DOHH2 (cell line): ENCODE results near the gene RARG.
A peak's percentile ranks its signal among the peaks of the same experiment; 100 is the strongest.
"Not testable (repeated sequence)": the region's sequence is repeated elsewhere in the genome, so short reads cannot be mapped to it uniquely, and the experiment has no call there.

Experiments
- H3F3A ChIP-seq: fragments of 200-600 bp; sonication (generic), shearing (Covaris generic); 2 replicates; pipeline ENCODE4 v1.6.0; 2016; ENCODE audit warnings: antibody characterized with exemption, mild to moderate bottlenecking; ENCODE audit not compliant: control insufficient read depth, insufficient read depth
- H3K27ac ChIP-seq: fragments of 200-600 bp; sonication (generic); 2 replicates; pipeline ENCODE4 v1.5.1; 2014; ENCODE audit warnings: low read depth, mild to moderate bottlenecking, low read length, moderate library complexity
- H3K27me3 ChIP-seq: fragments of 200-600 bp; sonication (generic); 2 replicates; pipeline ENCODE4 v1.6.1; 2014; ENCODE audit warnings: mild to moderate bottlenecking, low read length, mixed read lengths; ENCODE audit not compliant: control insufficient read depth
- H3K36me3 ChIP-seq: fragments of 200-600 bp; sonication (generic); 2 replicates; pipeline ENCODE4 v1.6.1; 2014; ENCODE audit warnings: mild to moderate bottlenecking, low read length, moderate library complexity, mixed read lengths; ENCODE audit not compliant: control insufficient read depth
- H3K4me1 ChIP-seq: fragments of 200-600 bp; sonication (generic); 2 replicates; pipeline ENCODE4 v1.6.1; 2014; ENCODE audit warnings: mild to moderate bottlenecking, low read length, mixed read lengths; ENCODE audit not compliant: control insufficient read depth
- H3K4me2 ChIP-seq: fragments of 200-600 bp; sonication (generic); 2 replicates; pipeline ENCODE4 v1.6.0; 2014; ENCODE audit warnings: mild to moderate bottlenecking, low read length, moderate library complexity
- H3K4me3 ChIP-seq: fragments of 200-600 bp; sonication (generic); 2 replicates; pipeline ENCODE4 v1.5.1; 2014; ENCODE audit warnings: mild to moderate bottlenecking, low read length, mixed read lengths
- H3K79me2 ChIP-seq: fragments of 200-600 bp; sonication (generic); 2 replicates; pipeline ENCODE4 v1.6.1; 2014; ENCODE audit warnings: mild to moderate bottlenecking, low read length, mixed read lengths; ENCODE audit not compliant: control insufficient read depth
- H3K9me2 ChIP-seq: fragments of 200-600 bp; sonication (generic); replicated peaks from 2 replicates; pipeline ENCODE4 v1.6.1; 2014; ENCODE audit warnings: mild to moderate bottlenecking, low read length, mixed read lengths; ENCODE audit not compliant: control insufficient read depth
- H3K9me3 ChIP-seq: fragments of 200-600 bp; sonication (generic); 2 replicates; pipeline ENCODE4 v1.6.1; 2014; ENCODE audit warnings: antibody characterized with exemption, low read length, mixed read lengths; ENCODE audit not compliant: control insufficient read depth, insufficient read depth
- H4K20me1 ChIP-seq: fragments of 200-600 bp; sonication (generic); 2 replicates; pipeline ENCODE4 v1.6.0; 2014; ENCODE audit warnings: low read depth, mild to moderate bottlenecking, antibody characterized with exemption, low read length, moderate library complexity; ENCODE audit not compliant: control insufficient read depth, insufficient read depth
- EZH2phosphoT487 ChIP-seq: fragments of 200-600 bp; sonication (generic); IDR thresholded peaks from 2 replicates; pipeline ENCODE4 v1.6.1; 2017; ENCODE audit warnings: borderline replicate concordance, mild to moderate bottlenecking, antibody characterized with exemption, low read length, moderate library complexity, mixed read lengths
- TF ChIP-seq, protein P1 (sequence below): fragments of 200-600 bp; sonication (generic); IDR thresholded peaks from one replicate; pipeline ENCODE4 v1.5.1; 2014; ENCODE audit warnings: antibody characterized with exemption, mild to moderate bottlenecking, low read depth, low read length; ENCODE audit not compliant: poor library complexity, severe bottlenecking

RARG gene

DNA sequence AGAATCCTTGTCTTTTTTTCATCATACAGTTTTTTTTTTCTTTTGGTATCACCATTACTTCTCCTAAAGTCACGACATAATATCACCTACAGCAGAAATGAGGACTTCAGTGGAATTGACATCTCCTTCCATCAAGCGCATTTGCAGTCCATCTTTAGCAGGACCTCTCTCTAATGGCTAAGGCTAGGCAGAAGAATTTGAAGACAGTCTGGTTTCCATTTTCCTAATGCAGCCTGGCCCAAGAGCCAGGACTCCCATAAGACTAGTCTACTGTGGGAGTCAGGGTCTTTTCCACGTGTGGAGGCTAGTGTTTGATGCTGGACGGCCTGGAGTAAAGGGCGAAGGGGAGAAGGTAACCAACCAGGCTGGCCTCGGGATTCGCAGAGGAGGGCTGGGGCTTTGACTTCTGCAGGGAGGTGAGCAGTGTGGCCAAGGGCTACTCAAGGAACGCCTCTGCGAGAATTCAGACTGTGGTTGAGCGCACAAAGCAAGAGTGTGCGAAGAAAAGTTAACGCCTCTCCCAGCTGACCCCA lies 52.3 kb downstream of the RARG start:
- Histone ChIP-seq H3K27me3 (no peaks in the 10 kb centered on the region), H4K20me1 (no peaks in the 10 kb centered on the region; the same call in 1 of the 2 replicates), H3F3A (peaks cover 6% of the 10 kb centered on the region), H3K9me3 (no peaks in the 10 kb centered on the region), H3K36me3 (peaks cover 36% of the 10 kb centered on the region), H3K4me1 (peaks cover 37% of the 10 kb centered on the region), H3K4me2 (peak overlapping the region; percentile 86), H3K4me3 (peak overlapping the region; percentile 84), H3K79me2 (peaks cover 36% of the 10 kb centered on the region), H3K9me2 (no peaks in the 10 kb centered on the region), H3K27ac (peak overlapping the region; percentile 85)
- TF ChIP-seq, protein P1, sequence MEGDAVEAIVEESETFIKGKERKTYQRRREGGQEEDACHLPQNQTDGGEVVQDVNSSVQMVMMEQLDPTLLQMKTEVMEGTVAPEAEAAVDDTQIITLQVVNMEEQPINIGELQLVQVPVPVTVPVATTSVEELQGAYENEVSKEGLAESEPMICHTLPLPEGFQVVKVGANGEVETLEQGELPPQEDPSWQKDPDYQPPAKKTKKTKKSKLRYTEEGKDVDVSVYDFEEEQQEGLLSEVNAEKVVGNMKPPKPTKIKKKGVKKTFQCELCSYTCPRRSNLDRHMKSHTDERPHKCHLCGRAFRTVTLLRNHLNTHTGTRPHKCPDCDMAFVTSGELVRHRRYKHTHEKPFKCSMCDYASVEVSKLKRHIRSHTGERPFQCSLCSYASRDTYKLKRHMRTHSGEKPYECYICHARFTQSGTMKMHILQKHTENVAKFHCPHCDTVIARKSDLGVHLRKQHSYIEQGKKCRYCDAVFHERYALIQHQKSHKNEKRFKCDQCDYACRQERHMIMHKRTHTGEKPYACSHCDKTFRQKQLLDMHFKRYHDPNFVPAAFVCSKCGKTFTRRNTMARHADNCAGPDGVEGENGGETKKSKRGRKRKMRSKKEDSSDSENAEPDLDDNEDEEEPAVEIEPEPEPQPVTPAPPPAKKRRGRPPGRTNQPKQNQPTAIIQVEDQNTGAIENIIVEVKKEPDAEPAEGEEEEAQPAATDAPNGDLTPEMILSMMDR, result no peak
- TF ChIP-seq EZH2phosphoT487, result no peak

DNA sequence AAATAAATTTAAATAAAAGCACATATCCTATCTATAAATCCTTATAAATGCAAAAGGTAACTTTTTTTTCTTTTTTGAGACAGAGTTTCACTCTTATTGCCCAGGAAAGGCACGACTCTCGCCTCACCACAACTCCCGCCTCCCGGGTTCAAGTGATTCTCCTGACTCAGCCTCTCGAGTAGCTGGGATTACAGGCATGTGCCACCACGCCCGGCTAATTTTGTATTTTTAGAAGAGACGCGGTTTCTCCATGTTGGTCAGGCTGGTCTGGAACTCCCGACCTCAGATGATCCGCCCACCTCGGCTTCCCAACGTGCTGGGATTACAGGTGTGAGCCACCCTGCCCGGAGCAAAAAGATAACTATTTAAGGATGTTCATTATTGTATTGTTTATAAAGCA lies 53.2 kb downstream of the RARG start:
- H3K4me2 ChIP-seq, result peak overlapping the region; percentile 86
- not testable (repeated sequence) for H3K27ac ChIP-seq

DNA sequence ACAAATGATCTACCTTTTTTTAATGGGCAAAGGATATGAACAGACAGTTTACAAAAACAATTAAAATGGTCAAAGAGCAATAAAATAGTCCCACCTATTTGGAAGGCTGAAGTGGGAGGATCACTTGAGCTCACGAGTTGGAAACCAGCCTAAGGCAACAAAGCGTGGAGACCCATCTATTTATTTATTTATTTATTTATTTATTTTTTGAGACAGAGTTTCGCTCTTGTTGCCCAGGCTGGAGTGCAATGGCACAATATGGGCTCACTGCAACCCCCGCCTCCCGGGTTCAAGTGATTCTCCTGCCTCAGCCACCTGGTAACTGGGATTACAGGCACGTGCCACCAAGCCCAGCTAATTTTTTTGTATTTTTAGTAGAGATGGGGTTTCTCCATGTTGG lies 54.6 kb downstream of the RARG start:
- not testable (repeated sequence) for H3K27me3 ChIP-seq, H3F3A ChIP-seq

More for the DNA sequence above, 53.2 kb downstream of the RARG start:
- H3K36me3 ChIP-seq, result peaks cover 28% of the 10 kb centered on the region
- not testable (repeated sequence) for H3K27me3 ChIP-seq, H3K4me3 ChIP-seq, H3F3A ChIP-seq, H3K9me3 ChIP-seq, H4K20me1 ChIP-seq, H3K9me2 ChIP-seq
- peaks cover 29% of the 10 kb centered on the region for H3K79me2 ChIP-seq
- H3K4me1 ChIP-seq, result peaks cover 35% of the 10 kb centered on the region

DNA sequence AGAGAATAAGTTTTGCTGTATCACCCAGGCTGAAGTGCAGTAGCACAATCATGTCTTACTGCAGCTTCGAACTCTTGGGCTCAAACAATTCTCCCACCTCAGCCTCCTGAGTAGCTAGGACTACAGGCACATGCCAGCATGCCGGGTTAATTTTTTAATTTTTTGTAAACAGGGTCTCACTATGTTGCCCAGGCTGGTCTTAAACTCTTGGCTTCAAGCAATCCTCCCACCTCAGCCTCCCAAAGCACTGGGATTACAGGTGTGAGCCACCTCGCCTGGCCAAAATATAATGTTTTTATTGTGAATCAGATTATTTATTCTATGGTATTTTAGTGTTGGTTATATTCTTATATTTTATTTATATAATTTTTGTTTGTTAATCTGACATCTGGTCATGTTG lies 55.3 kb downstream of the RARG start:
- H3K9me2 ChIP-seq, result no peaks in the 10 kb centered on the region
- H3K36me3 ChIP-seq, result peaks cover 8% of the 10 kb centered on the region
- H4K20me1 ChIP-seq, result no peaks in the 10 kb centered on the region
- peaks cover 20% of the 10 kb centered on the region for H3K4me1 ChIP-seq
- TF ChIP-seq, protein P1, result no peak
- no peak for TF ChIP-seq EZH2phosphoT487
- no peak overlapping the region for H3K27ac ChIP-seq
- peaks cover 6% of the 10 kb centered on the region for H3F3A ChIP-seq
- H3K4me2 ChIP-seq, result no peak overlapping the region
- no peaks in the 10 kb centered on the region for H3K9me3 ChIP-seq
- no peak overlapping the region for H3K4me3 ChIP-seq
- peaks cover 9% of the 10 kb centered on the region for H3K79me2 ChIP-seq
- H3K27me3 ChIP-seq, result no peaks in the 10 kb centered on the region

More for the DNA sequence above, 54.6 kb downstream of the RARG start:
- H3K9me3 ChIP-seq, H3K4me2 ChIP-seq, H3K4me3 ChIP-seq, H3K9me2 ChIP-seq, H4K20me1 ChIP-seq, H3K27ac ChIP-seq: not testable (repeated sequence)
- H3K4me1 ChIP-seq, result peaks cover 27% of the 10 kb centered on the region
- peaks cover 16% of the 10 kb centered on the region for H3K79me2 ChIP-seq
- peaks cover 15% of the 10 kb centered on the region for H3K36me3 ChIP-seq
